ENCODE measurements around the gene MXD4. TPM values are rescaled to one million over a fixed set of nuclear protein-coding genes. Genes with fewer than 3 reads are reported as not detected.

Gene MXD4
- polyA plus RNA-seq, 3 donors: 21.7 to 99.8 (median 53.5) TPM

DNA sequence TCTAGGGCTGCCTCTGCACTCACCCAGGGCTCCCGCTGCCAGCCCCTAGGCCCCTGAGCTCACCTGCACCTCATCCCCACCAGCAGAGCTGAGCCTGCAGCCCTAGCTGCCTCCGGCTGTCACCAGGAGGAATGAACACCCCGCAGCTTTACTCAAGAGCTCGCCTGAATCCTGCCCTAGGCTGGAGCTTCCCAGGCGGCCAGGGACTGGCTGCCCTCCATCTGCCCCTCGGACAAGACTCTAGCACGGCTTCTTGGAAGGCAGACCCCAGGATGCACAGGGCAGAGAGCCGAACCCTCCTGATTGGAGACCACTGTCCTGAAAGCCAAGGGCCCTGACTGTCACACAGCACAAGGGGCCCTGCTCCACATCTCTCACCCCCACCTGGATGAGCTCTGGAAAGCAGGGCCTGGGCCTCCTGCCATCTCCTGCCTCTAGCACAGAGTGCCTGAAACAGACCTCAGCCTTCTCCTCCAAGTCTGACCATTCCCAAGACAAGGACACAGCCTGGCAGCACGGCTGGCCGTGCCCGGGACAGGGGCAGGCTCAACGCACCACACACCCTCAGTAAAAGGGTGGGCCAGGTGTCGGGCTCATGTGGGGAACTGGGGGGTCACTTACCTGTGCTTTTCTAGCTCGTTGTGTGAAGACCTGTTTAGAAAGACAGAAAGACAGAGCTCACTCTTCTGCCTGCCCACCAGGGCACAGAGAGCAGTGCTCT lies 4.4 kb downstream of the MXD4 start:
- no peak overlapping the region for H3K27ac ChIP-seq (ENCODE audit: low read depth, low read length)
- 72 to 79% (median 76%) methylated on average over 14 of the region's 14 CpGs for WGBS, 3 donors

DNA sequence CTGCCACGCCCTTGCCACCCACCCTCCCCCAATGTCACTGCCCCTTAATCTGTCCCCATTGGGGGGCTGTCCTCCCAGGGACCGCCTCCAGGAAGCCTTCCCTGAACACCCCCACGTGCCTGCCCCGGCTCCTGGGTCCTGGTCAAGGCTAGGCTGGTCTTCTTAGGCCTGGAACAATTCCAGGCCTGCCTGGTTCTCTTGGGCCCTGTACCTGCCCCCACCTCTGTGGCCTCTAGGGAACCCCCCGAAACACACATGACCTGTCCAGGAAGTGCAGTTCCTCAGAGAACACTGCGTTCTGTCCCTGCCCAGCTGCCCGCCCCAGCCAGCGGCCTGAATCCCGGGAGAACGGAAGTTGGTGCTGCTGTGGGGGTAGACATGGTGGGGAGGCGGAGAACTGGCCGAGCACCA lies 5.1 kb downstream of the MXD4 start:
- 46 to 70% (median 58%) methylated on average over 12 of the region's 12 CpGs for WGBS, 3 donors

DNA sequence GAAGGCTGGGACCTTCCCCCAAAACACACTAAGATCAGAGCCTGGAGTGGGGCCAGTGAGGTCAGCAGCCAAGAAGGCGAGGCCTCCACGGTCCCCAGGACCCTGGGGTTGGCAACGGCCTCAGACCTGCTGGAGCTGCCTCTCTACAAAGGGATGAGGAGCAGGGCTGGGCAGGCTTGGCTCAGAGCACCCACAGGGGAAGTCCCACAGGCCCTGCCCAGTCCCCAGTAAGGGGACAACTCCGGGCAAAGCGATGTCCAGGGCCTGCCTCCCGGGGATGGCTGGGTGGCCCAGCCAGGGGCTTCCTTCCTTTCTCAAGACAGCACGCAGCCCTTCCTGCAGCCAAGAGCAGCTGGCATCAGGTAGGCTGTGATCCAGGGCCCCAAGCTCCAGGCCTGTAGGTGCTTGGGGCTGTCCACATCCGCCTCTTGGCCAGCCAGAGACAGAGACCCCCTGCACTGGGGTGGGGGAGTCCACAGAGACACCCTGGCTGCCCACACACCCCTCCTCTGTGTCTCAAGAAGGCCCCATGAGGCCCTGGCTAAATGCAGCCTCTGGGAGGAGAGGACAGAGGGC lies 5.7 kb downstream of the MXD4 start:
- WGBS, 3 donors: 35 to 51% (median 43%) methylated on average over 7 to 8 of the region's 8 CpGs
- no peak overlapping the region for H3K27ac ChIP-seq (ENCODE audit: low read depth, low read length)

More for the DNA sequence above, 5.1 kb downstream of the MXD4 start:
- no peak overlapping the region for H3K27ac ChIP-seq (ENCODE audit: low read depth, low read length)

- no peak overlapping the region for H3K27ac ChIP-seq (ENCODE audit: low read depth, low read length)
- 39 to 49% (median 48%) methylated on average over 15 to 18 of the region's 18 CpGs for whole genome bisulfite sequencing, 3 donors
Measured at GRCh38 chr4:2255501-2256155, 6.3 kb downstream of the MXD4 start.

DNA sequence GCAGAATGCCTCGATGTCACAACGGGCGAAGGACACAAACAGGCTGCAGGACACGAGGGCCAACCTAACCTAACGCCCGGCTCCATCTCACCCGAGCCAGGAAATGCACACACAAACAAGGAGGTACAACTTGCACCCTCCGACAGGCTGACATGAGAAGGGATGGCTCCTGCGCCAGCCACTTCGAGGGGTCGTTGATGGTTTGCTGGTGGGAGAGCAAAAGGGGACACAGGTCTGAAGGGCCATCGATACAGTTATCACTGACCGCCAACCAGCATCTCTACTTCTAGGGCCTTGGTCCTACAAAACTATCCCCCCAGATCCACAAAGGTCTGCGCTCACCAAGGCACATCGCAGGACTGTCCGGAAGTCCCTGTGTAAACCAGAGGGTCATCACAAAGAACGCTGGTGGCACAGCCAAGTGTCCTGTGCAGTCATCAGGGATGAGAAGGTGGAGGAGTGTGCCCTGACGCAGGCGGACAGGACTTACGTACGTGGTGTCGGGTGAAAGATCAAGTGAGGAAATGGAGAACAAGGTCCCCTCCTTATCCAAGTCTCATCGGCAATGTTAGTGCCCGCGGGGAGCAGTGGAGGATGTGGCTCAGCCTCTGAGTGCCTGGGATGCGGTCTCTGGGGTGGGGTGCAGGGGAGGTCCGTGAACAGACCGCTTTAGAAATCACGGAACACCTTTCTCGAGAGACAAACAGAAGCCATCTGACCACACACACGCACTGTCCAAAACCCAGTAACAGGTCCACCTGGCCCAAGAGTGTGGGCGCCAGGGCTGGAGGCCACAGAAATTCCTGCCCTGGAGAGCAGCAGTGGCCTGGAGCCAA lies 7.0 kb downstream of the MXD4 start:
- H3K27ac ChIP-seq (ENCODE audit: low read depth, low read length): no peak overlapping the region
- 83 to 87% (median 86%) methylated on average over 31 to 32 of the region's 32 CpGs for WGBS, 3 donors

DNA sequence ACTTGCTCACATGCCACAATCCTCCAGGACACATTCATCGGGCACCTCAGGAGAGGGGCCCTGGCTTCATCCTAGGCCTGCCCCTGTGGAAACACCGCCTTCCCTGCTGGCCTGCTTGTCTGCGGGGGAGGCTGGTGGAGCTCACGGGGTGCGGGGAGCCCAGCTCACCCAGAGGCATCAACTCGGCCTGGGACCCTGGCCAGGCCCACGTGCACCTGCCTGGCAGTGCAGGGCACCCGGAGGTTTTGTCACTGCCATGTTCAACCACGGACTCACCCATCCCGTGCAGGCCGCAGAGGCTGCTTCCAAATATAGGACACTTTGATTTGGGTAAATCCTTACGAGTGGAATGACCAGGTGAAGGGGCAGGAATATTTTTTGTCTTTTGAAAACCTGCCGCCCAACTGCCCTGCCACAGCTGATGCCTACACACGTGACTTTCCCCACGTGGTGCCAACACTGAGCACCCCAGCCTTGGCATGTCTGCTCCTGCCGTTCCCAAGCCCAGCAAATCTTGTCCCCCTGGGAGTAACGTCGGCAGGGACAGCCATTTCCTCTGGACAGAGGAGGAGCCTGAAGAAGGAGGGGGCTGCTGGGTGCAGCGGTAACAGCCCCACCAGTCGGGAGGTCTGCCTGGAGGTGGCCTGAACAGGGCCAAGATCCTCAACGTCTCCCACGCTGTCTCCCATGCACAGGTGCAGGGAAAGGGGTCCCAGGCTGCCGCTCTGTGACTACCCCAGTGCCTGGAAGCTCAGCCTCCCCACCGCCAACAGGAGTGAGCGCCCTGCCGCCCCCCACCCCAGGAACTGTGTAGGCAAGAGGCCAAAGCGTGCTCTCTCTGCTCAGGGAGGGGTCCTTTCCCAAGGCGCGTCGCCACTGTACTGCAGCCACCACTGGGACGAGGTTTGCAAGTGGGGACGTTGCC lies 8.5 kb downstream of the MXD4 start:
- H3K27ac ChIP-seq (ENCODE audit: low read depth, low read length): no peak overlapping the region

DNA sequence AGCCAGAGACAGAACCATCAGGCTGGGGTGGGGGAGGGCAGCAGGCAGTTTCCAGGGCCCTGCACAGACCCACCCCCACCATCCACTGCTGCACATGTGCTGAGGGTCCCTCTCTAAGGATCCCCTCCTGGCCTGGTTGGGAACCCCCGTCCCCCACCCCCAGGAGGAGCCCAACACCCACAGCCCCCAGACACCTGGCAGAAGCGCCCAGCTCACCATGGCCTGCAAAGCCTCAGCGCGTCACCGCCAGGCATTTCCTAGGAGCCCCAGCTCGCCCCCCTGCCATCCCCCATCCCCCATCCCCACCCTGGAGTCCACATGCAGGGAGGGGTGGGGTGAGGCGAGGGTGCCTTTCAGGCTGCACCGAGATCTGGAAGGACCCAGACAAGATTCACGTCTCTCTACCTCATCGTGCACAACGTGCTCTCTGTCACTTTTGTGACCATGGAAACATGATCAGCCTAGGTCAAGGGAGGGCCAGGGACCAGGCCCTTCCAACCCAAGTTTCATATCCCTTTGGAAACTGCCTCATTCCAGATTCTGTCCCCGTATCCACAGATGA lies 9.3 kb downstream of the MXD4 start:
- no peak overlapping the region for H3K27ac ChIP-seq (ENCODE audit: low read depth, low read length)
- WGBS, 3 donors: 80 to 87% (median 86%) methylated on average over 9 to 12 of the region's 12 CpGs

More for the DNA sequence above, 8.5 kb downstream of the MXD4 start:
- 82 to 86% (median 82%) methylated on average over 32 of the region's 32 CpGs for WGBS, 3 donors

GRCh38 chr4:2251795-2252529 lies 9.9 kb downstream of the MXD4 start:
- 93 to 94% (median 93%) methylated on average over 15 to 16 of the region's 16 CpGs for WGBS, 3 donors
- no peak overlapping the region for H3K27ac ChIP-seq (ENCODE audit: low read depth, low read length)

- no peak overlapping the region for H3K27ac ChIP-seq (ENCODE audit: low read depth, low read length)
- 91 to 93% (median 93%) methylated on average over 25 of the region's 25 CpGs for WGBS, 3 donors
Measured at GRCh38 chr4:2251073-2251794, 10.7 kb downstream of the MXD4 start.

DNA sequence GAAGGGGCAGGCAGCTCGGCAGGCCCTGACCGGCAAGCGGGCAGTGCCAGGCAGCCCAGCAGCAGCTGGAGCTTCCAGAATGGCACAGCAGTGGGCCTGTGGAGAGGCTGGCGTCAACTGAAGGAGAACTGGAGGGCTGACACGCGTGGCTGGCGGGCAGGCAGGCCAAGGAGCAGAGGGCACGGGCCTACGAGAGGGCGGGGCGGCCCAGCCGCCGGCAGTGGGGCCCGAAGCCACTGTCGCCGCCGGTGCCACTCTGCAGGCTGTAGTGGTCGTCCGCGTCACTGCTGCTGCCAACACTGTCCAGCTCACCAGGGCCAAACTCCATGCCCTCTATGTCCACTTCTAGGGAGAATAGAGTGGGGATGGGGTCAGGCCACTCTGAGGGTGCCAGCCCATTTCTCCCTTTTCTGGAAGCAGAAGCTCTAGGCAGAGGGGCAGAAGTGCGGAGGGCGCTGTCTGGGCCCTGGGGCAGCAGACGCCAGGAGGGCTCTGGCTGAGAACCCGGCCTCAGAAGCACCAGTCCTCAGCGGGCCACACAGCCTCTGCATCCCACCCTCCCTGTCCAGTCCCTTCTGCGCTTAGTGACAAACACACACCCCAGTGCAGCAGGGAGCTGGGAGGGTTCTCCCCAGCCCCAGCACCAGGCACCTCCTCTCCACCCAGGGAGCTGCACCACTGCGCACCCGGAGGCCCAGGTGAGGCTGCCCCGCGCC lies 11.4 kb downstream of the MXD4 start:
- H3K27ac ChIP-seq (ENCODE audit: low read depth, low read length): no peak overlapping the region
- 92 to 96% (median 93%) methylated on average over 29 to 30 of the region's 30 CpGs for WGBS, 3 donors

DNA sequence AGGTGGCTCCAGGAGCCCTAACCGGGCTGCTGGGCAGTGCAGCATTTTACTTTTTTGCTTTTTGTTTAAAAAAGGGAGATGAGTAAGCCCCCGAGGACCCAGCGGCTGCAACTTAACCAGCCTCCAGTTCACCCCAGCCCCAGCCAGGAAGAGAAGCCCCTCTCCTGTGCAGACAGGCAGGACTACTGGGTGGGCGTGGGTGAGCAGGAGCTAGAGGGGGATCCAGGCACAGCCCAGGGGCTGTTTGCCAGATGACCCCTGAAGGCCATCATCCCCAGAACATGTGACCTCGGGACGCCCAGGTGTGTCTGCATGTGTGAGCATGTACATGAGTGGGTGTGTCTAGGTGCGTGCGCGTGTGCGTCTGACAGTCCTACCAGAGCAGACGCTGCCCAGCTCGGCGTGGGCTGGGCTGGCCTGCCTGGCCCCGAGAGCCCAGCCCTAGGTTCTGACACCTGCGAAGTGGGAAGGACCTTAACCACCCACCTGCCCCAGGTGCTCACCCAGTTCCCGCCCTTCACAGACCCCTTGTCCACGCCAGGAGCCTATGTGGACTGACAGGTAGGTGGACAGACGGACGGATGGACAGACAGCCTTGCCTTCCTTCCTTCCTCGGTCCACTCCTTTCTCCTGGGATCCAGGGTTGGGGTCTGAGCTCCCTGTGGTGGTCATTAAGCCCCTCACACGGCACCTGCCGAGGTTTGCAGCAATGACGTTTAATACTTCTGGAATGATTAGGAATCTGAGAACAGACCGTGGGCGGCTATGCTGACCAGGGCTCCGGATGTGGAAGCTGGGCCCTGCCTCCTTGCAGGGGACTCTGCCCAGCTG lies 12.2 kb downstream of the MXD4 start:
- WGBS, 3 donors: 87 to 89% (median 88%) methylated on average over 26 of the region's 26 CpGs
- H3K27ac ChIP-seq (ENCODE audit: low read depth, low read length): no peak overlapping the region

GRCh38 chr4:2248821-2249261 lies 13.1 kb downstream of the MXD4 start:
- H3K27ac ChIP-seq (ENCODE audit: low read depth, low read length): no peak overlapping the region
- WGBS, 3 donors: 76 to 79% (median 77%) methylated on average over 9 to 10 of the region's 10 CpGs

GRCh38 chr4:2248044-2248780 lies 13.7 kb downstream of the MXD4 start:
- 81 to 87% (median 82%) methylated on average over 21 of the region's 21 CpGs for WGBS, 3 donors
- no peak overlapping the region for H3K27ac ChIP-seq (ENCODE audit: low read depth, low read length)

Data from adipose tissue (tissue), 3 donors.